B cell (primary cell): ENCODE measurements around the gene MAP7. TPM values are rescaled to one million over a fixed set of nuclear protein-coding genes. Genes with fewer than 3 reads are reported as not detected.

ENCODE experiments used
- ATAC-seq: fragments of 200-7000 bp; cut with Tn5 transposase; one replicate; pipeline ENCODE4 v1.10.0; 2021; ENCODE audit warnings: low read depth, mild to moderate bottlenecking, moderate number of reproducible peaks, moderate library complexity
- CTCF ChIA-PET: fragments of 350-600 bp; sonication (Branson Sonifier 250); formaldehyde crosslinking; loops from one replicate; lab custom pipeline; 2021; ENCODE audit warnings: antibody characterized with exemption, inconsistent platforms; lab: Charles Lee
- POLR2A ChIA-PET: fragments of 350-600 bp; sonication (Branson Sonifier 250); formaldehyde crosslinking; loops from one replicate; lab custom pipeline; 2021; ENCODE audit warnings: antibody characterized with exemption; lab: Charles Lee
- DNase-seq: peaks from one replicate; pipeline ENCODE4 v3.0.0; 2013
- H2AFZ ChIP-seq: 2 replicates; pipeline ENCODE4 v1.6.1; 2012; ENCODE audit warnings: mild to moderate bottlenecking, low read depth, low read length; ENCODE audit not compliant: insufficient read depth, poor library complexity, severe bottlenecking
- H3K27ac ChIP-seq, 2 donors: 1 replicate in 1 of 2; 2 replicates in 1 of 2; pipeline ENCODE4 v1.5.1; 2012 to 2013; ENCODE audit warnings: low read length in 2 of 2, mild to moderate bottlenecking in 2 of 2, moderate library complexity in 1 of 2
- H3K27me3 ChIP-seq, 4 experiments: fragments of 200-600 bp in 1 of 4; sonication (generic) in 1 of 4; replicated peaks in 1 of 4; 1 replicate in 2 of 4; 2 replicates in 2 of 4; pipeline versions ENCODE4 v1.6.1 to v1.7.0; 2013 to 2016; ENCODE audit warnings: low read length in 3 of 4, mild to moderate bottlenecking in 2 of 4, mixed read lengths in 1 of 4, moderate library complexity in 1 of 4; ENCODE audit not compliant: insufficient read depth in 4 of 4, control insufficient read depth in 3 of 4; ENCODE audit errors: control extremely low read depth in 1 of 4
- H3K36me3 ChIP-seq, 2 experiments: replicated peaks in 1 of 2; 1 replicate in 1 of 2; 2 replicates in 1 of 2; pipeline versions ENCODE4 v1.6.1 to v1.7.1; 2013; ENCODE audit warnings: low read length in 1 of 2; ENCODE audit not compliant: insufficient read depth in 2 of 2, control insufficient read depth in 1 of 2; ENCODE audit errors: control extremely low read depth in 1 of 2, extremely low read depth in 1 of 2
- H3K4me1 ChIP-seq, 2 donors: fragments of 200-600 bp in 1 of 2; sonication (generic) in 1 of 2; 1 replicate in 1 of 2; 2 replicates in 1 of 2; pipeline versions ENCODE4 v1.5.1 to v1.6.1; 2013 to 2017; ENCODE audit warnings: low read length in 2 of 2; ENCODE audit not compliant: control insufficient read depth in 2 of 2, insufficient read depth in 2 of 2
- H3K4me2 ChIP-seq: replicated peaks from 2 replicates; pipeline ENCODE3; 2012; ENCODE audit warnings: mild to moderate bottlenecking, low read depth, low read length; ENCODE audit not compliant: poor library complexity, severe bottlenecking
- H3K4me3 ChIP-seq, 5 experiments: fragments of 200-600 bp in 1 of 5; sonication (generic) in 1 of 5; 1 replicate in 3 of 5; 2 replicates in 2 of 5; pipeline versions ENCODE4 v1.5.1 to v1.7.0; 2011 to 2016; ENCODE audit warnings: low read length in 4 of 5, mild to moderate bottlenecking in 4 of 5, low read depth in 2 of 5, control low read depth in 1 of 5, moderate library complexity in 1 of 5; ENCODE audit not compliant: insufficient read depth in 1 of 5; ENCODE audit errors: control extremely low read depth in 1 of 5, extremely low read depth in 1 of 5
- H3K79me2 ChIP-seq: fragments of 200-600 bp; sonication (generic); one replicate; pipeline ENCODE4 v1.6.0; 2016; ENCODE audit warnings: low read length; ENCODE audit not compliant: control insufficient read depth, insufficient read depth
- H3K9ac ChIP-seq: fragments of 200-600 bp; sonication (generic); 2 replicates; pipeline ENCODE4 v1.6.1; 2017; ENCODE audit warnings: mild to moderate bottlenecking, low read length, moderate library complexity
- H3K9me3 ChIP-seq, 3 donors: one replicate each; pipeline versions ENCODE4 v1.6.1 to v1.7.1; 2013; ENCODE audit warnings: low read length in 2 of 3; ENCODE audit not compliant: control insufficient read depth in 2 of 3, insufficient read depth in 1 of 3; ENCODE audit errors: control extremely low read depth in 1 of 3
- H4K20me1 ChIP-seq: 2 replicates; pipeline ENCODE4 v1.6.0; 2012; ENCODE audit warnings: mild to moderate bottlenecking, low read length; ENCODE audit not compliant: insufficient read depth, control insufficient read depth, poor library complexity, severe bottlenecking
- H3K27ac Mint-ChIP-seq: one replicate; pipeline ENCODE4 v1.8.0; 2021; ENCODE audit warnings: mixed read lengths
- H3K27me3 Mint-ChIP-seq: one replicate; pipeline ENCODE4 v1.8.0; 2021; ENCODE audit warnings: mixed read lengths
- H3K4me1 Mint-ChIP-seq: one replicate; pipeline ENCODE4 v1.8.0; 2021; ENCODE audit warnings: mixed read lengths
- H3K4me3 Mint-ChIP-seq: one replicate; pipeline ENCODE4 v1.8.0; 2021; ENCODE audit warnings: mixed read lengths
- H3K9me3 Mint-ChIP-seq: one replicate; pipeline ENCODE4 v1.8.0; 2022; ENCODE audit warnings: mixed read lengths; ENCODE audit not compliant: insufficient read depth
- EZH2 ChIP-seq: IDR thresholded peaks from 2 replicates; pipeline ENCODE4 v1.6.1; 2012; ENCODE audit warnings: borderline replicate concordance, low read depth, mild to moderate bottlenecking, moderate library complexity, low read length; ENCODE audit not compliant: insufficient read depth, poor library complexity, severe bottlenecking
- WGBS: methylation state at CpG from one replicate; pipeline ENCODE4 v1.1.5; 2013; ENCODE audit warnings: missing lambda C conversion rate; ENCODE audit not compliant: insufficient coverage; 5-methylcytosine and 5-hydroxymethylcytosine counted together
- intact Hi-C: fragments of 100-400 bp; cut with micrococcal nuclease; formaldehyde crosslinking; loops from one replicate; pipeline ENCODE4 v1.10.0; 2022
- polyA plus RNA-seq: library from polyadenylated mRNA; depleted of rRNA; stranded (reverse); fragments of >200 nt; gene quantifications from 2 replicates; pipeline ENCODE4 v1.2.3, GENCODE V29; 2012
- total RNA-seq, 2 donors: library from RNA; stranded (reverse); fragments of 120-200 nt in 1 of 2; gene quantifications; 1 replicate in 1 of 2; 2 replicates in 1 of 2; pipeline versions ENCODE4 v1.2.3 to v1.2.4, GENCODE V29; 2013 to 2022
- TF ChIP-seq, protein P1 (sequence below): fragments of 200-600 bp; IDR thresholded peaks from one replicate; pipeline ENCODE4 v1.8.0; 2022; ENCODE audit warnings: antibody characterized with exemption, mild to moderate bottlenecking

Gene MAP7
- total and polyA plus RNA-seq, 2 donors (not counting 1 experiment from before 2014, with no cell fraction given) = 0.34 to 0.64 TPM

DNA sequence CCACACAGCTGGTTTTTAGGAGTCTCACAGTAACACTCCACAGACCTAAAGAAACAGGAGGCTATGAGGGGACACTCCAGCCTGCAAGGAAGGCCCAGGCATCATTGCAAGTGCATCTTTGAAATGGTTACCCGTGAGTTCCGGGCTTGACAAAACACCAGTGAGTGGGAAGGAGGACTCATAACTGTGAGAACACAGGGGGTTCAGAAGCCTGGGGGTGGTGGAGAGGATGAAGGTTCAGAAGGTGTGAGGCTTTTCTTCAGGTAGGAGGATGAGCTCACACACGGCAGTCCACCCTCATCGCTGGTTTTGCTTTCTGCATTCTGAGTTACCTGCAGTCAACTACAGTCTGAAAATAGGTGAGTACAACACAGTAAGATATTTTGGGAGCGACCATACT, 39.9 kb downstream of the MAP7 start:
- no peaks in the 10 kb centered on the region for H3K36me3 ChIP-seq
- no peak overlapping the region for H3K9ac ChIP-seq
- no peaks in the 10 kb centered on the region for H3K9me3 ChIP-seq
- H3K27me3 ChIP-seq = no peaks in the 10 kb centered on the region
- ChIA-PET POLR2A (no interaction called here), CTCF (no interaction called here)
- Mint-ChIP-seq H3K27me3 (peaks cover 13% of the 10 kb centered on the region), H3K9me3 (no peaks in the 10 kb centered on the region), H3K27ac (no peak overlapping the region), H3K4me1 (no peaks in the 10 kb centered on the region), H3K4me3 (no peak overlapping the region)
- no peaks in the 10 kb centered on the region for H3K79me2 ChIP-seq
- H3K4me1 ChIP-seq = no peaks in the 10 kb centered on the region
- DNase-seq (no peak), ATAC-seq (no peak)
- H2AFZ ChIP-seq = no peak overlapping the region
- intact Hi-C loops = no loop called here
- H3K4me3 ChIP-seq = no peak overlapping the region
- H3K27ac ChIP-seq = no peak overlapping the region
- no peaks in the 10 kb centered on the region for H4K20me1 ChIP-seq
- TF ChIP-seq, protein P1, sequence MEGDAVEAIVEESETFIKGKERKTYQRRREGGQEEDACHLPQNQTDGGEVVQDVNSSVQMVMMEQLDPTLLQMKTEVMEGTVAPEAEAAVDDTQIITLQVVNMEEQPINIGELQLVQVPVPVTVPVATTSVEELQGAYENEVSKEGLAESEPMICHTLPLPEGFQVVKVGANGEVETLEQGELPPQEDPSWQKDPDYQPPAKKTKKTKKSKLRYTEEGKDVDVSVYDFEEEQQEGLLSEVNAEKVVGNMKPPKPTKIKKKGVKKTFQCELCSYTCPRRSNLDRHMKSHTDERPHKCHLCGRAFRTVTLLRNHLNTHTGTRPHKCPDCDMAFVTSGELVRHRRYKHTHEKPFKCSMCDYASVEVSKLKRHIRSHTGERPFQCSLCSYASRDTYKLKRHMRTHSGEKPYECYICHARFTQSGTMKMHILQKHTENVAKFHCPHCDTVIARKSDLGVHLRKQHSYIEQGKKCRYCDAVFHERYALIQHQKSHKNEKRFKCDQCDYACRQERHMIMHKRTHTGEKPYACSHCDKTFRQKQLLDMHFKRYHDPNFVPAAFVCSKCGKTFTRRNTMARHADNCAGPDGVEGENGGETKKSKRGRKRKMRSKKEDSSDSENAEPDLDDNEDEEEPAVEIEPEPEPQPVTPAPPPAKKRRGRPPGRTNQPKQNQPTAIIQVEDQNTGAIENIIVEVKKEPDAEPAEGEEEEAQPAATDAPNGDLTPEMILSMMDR = no peak
- no peak for TF ChIP-seq EZH2
- 82% methylated on average over 2 of the region's 5 CpGs for WGBS
- H3K4me2 ChIP-seq = no peak overlapping the region

DNA sequence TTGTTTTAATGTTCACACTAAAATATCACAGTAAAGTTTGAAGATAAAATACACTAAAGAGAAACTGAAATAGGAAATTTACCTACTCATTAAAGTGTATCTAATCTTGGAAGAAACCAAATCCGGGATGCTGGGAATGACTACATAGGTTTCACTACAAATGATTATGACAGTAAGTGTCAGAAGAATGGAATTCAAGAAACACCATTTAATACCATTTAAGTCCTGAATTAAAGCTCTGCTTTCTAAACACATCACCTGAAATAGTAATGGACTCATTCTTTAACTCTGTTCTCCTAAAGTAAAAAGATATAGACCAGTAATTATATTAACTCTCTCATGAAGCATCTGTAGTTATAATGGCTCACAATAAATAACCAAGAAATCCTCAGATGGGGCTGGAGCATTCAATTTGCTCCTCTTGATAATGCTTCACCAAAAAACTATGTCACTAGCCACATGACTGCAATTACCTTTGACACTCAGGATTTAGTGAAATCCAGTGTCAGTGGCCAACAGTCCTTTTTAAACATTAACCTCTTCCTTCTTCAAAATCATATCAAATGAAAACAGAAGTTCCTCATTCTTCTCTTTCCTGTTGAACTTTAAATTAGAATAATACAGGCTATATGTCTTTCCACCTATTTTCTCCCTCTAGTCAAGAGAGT, 41.4 kb downstream of the MAP7 start:
- Histone ChIP-seq H2AFZ (no peak overlapping the region), H3K4me2 (no peak overlapping the region), H4K20me1 (no peaks in the 10 kb centered on the region), H3K36me3 (no peaks in the 10 kb centered on the region), H3K9me3 (no peaks in the 10 kb centered on the region), H3K4me1 (no peaks in the 10 kb centered on the region), H3K27me3 (no peaks in the 10 kb centered on the region), H3K27ac (no peak overlapping the region), H3K9ac (no peak overlapping the region), H3K79me2 (no peaks in the 10 kb centered on the region), H3K4me3 (no peak overlapping the region)
- H3K27ac Mint-ChIP-seq = no peak overlapping the region
- ATAC-seq = no peak
- peaks cover 5% of the 10 kb centered on the region for H3K27me3 Mint-ChIP-seq
- ChIA-PET POLR2A (no interaction called here), CTCF (no interaction called here)
- H3K4me3 Mint-ChIP-seq = no peak overlapping the region
- H3K4me1 Mint-ChIP-seq = no peaks in the 10 kb centered on the region
- intact Hi-C loops = no loop called here
- no peak for DNase-seq
- TF ChIP-seq, protein P1 = no peak
- TF ChIP-seq EZH2 = no peak
- no peaks in the 10 kb centered on the region for H3K9me3 Mint-ChIP-seq
- WGBS = no CpG with 5 or more reads among the region's 1 CpG
